Esophagus muscularis mucosa (tissue), 4 donors: Measurements from ENCODE around the gene MICALL1. TPM values are rescaled to one million over a fixed set of nuclear protein-coding genes. Genes with fewer than 3 reads are reported as not detected.
"Not testable (repeated sequence)": the region's sequence is repeated elsewhere in the genome, so short reads cannot be mapped to it uniquely, and the experiment has no call there.

Experiments used
- DNase-seq: peaks from one replicate; pipeline ENCODE4 v3.0.0-alpha.2; 2017; ENCODE audit errors: extremely low spot score
- H3K27ac ChIP-seq, 4 donors: fragments of 200-600 bp; sonication (generic); replicated peaks in 1 of 4; 1 replicate in 3 of 4; 2 replicates in 1 of 4; pipeline ENCODE4 v1.5.1; 2016 to 2019; ENCODE audit warnings: mild to moderate bottlenecking in 1 of 4
- H3K27me3 ChIP-seq, 4 donors: fragments of 200-600 bp; sonication (generic); one replicate each; pipeline versions ENCODE4 v1.5.1 to v1.6.0; 2016 to 2019
- H3K36me3 ChIP-seq, 4 donors: fragments of 200-600 bp; sonication (generic); one replicate each; pipeline ENCODE4 v1.5.1; 2016 to 2019
- H3K4me1 ChIP-seq, 4 donors: fragments of 200-600 bp; sonication (generic); one replicate each; pipeline ENCODE4 v1.5.1; 2016 to 2019
- H3K4me3 ChIP-seq, 4 donors: fragments of 200-600 bp; sonication (generic); 1 replicate in 2 of 4; 2 replicates in 2 of 4; pipeline ENCODE4 v1.5.1; 2016 to 2019; ENCODE audit warnings: mild to moderate bottlenecking in 4 of 4, moderate library complexity in 1 of 4
- H3K9me3 ChIP-seq, 4 donors: fragments of 200-600 bp; sonication (generic); 1 replicate in 3 of 4; 2 replicates in 1 of 4; pipeline ENCODE4 v1.5.1; 2016 to 2019
- CTCF ChIP-seq, 3 experiments: fragments of 200-600 bp in 2 of 3; fragments of 450-650 bp in 1 of 3; sonication (generic) in 2 of 3; IDR thresholded peaks; one replicate each; pipeline ENCODE4 v1.5.1; 2017 to 2019; ENCODE audit warnings: antibody characterized with exemption in 3 of 3, mild to moderate bottlenecking in 2 of 3, moderate library complexity in 1 of 3
- EP300 ChIP-seq: sonication (generic); formaldehyde crosslinking; IDR thresholded peaks from one replicate; pipeline ENCODE4 v1.6.1; 2017; ENCODE audit warnings: antibody characterized with exemption
- POLR2A ChIP-seq: fragments of 450-650 bp; IDR thresholded peaks from one replicate; pipeline ENCODE4 v1.6.1; 2017; ENCODE audit warnings: antibody characterized with exemption, moderate library complexity, mild to moderate bottlenecking, low read depth
- POLR2AphosphoS5 ChIP-seq, 2 donors: sonication (generic); formaldehyde crosslinking; IDR thresholded peaks; one replicate each; pipeline ENCODE4 v1.6.1; 2017; ENCODE audit warnings: antibody characterized with exemption in 2 of 2
- WGBS: methylation state at CpG from one replicate; pipeline ENCODE4 v1.1.5; 2018; 5-methylcytosine and 5-hydroxymethylcytosine counted together
- intact Hi-C: fragments of 100-400 bp; cut with DNase I; formaldehyde crosslinking; loops from one replicate; pipeline ENCODE4 v1.15.1; 2023
- total RNA-seq, 4 donors: library from RNA; depleted of rRNA; stranded (reverse); fragments of >200 nt; gene quantifications; one replicate each; pipeline versions ENCODE4 v1.1.0 to v1.2.1, GENCODE V29; 2016

The MICALL1 gene
- total RNA-seq, 4 donors from 2014 or later, result 51.2 to 136 (median 71.2) TPM

- no peaks in the 10 kb centered on the region for H3K9me3 ChIP-seq
- WGBS, result 0% methylated on average over 2 of the region's 13 CpGs
- no peak overlapping the region for H3K4me3 ChIP-seq
- peaks cover 28 to 55% (median 54%) of the 10 kb centered on the region in 4 donors for H3K4me1 ChIP-seq
- peaks cover 28 to 81% (median 78%) of the 10 kb centered on the region in 4 donors for H3K36me3 ChIP-seq
- H3K27ac ChIP-seq, result peak overlapping the region; percentile 77 to 84 (median 80)
- no peak for DNase-seq
- TF ChIP-seq CTCF (IDR thresholded peaks at IDR 0.05) (peak; percentile 97 to 100 (median 98)), EP300 (no peak), POLR2AphosphoS5 (IDR thresholded peaks at IDR 0.05) (peak; percentile 66 to 80)
- H3K27me3 ChIP-seq, result no peaks in the 10 kb centered on the region
- intact Hi-C loops, result loop anchor here (5.0 kb wide), 1 partner anchor 47 kb away; no protein-coding TSS in a partner anchor
These were observed 27.7 kb downstream of the MICALL1 start for GRCh38 chr22:37933711-37934376.

DNA sequence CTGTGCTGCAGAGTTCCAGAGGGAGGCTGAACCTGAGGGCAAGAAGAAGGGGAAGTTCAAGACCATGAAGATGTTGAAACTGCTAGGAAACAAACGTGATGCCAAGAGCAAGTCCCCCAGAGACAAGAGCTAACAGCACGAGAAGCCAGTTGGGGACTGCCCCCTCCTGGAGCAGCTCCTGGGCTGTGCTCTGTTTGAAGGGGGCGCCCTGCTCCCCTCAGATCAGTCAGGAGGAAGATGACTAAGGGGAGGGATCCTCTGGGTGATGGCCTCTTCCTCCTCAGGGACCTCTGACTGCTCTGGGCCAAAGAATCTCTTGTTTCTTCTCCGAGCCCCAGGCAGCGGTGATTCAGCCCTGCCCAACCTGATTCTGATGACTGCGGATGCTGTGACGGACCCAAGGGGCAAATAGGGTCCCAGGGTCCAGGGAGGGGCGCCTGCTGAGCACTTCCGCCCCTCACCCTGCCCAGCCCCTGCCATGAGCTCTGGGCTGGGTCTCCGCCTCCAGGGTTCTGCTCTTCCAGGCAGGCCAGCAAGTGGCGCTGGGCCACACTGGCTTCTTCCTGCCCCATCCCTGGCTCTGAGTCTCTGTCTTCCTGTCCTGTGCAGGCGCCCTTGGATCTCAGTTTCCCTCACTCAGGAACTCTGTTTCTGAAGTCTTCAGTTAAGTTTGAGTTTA, 34.7 kb downstream of the MICALL1 start:
- DNase-seq, result no peak
- intact Hi-C loops, result no loop called here
- Histone ChIP-seq H3K4me3 (no peak overlapping the region), H3K36me3 (peaks cover 49 to 91% (median 81%) of the 10 kb centered on the region in 4 donors), H3K27me3 (no peaks in the 10 kb centered on the region), H3K4me1 (no peaks in the 10 kb centered on the region), H3K27ac (peak overlapping the region in 1 of 4 donors; percentile 23), H3K9me3 (no peaks in the 10 kb centered on the region)
- TF ChIP-seq EP300, result no peak
- WGBS, result 67% methylated on average over 12 of the region's 12 CpGs

- Histone ChIP-seq H3K4me3 (no peak overlapping the region), H3K27ac (no peak overlapping the region), H3K27me3 (no peaks in the 10 kb centered on the region), H3K4me1 (no peaks in the 10 kb centered on the region), H3K9me3 (no peaks in the 10 kb centered on the region), H3K36me3 (peaks cover 45 to 78% (median 68%) of the 10 kb centered on the region in 4 donors)
- 95% methylated on average over 8 of the region's 8 CpGs for WGBS
- no peak for DNase-seq
- intact Hi-C loops, result no loop called here
- TF ChIP-seq EP300 (no peak), POLR2A (no peak), CTCF (IDR thresholded peaks at IDR 0.05) (no peak), POLR2AphosphoS5 (IDR thresholded peaks at IDR 0.05) (no peak)
These were observed 36.0 kb downstream of the MICALL1 start for GRCh38 chr22:37942133-37942532.

- intact Hi-C loops, result no loop called here
- no peak overlapping the region for H3K27ac ChIP-seq
- TF ChIP-seq CTCF (IDR thresholded peaks at IDR 0.05) (no peak), POLR2A (no peak), EP300 (no peak), POLR2AphosphoS5 (IDR thresholded peaks at IDR 0.05) (no peak)
- no peak overlapping the region for H3K4me3 ChIP-seq
- no peaks in the 10 kb centered on the region for H3K9me3 ChIP-seq
- H3K27me3 ChIP-seq, result no peaks in the 10 kb centered on the region
- peaks cover 38 to 67% (median 57%) of the 10 kb centered on the region in 4 donors for H3K36me3 ChIP-seq
- no peaks in the 10 kb centered on the region for H3K4me1 ChIP-seq
- no peak for DNase-seq
- 87% methylated on average over 12 of the region's 12 CpGs for WGBS
These were observed 37.2 kb downstream of the MICALL1 start for GRCh38 chr22:37943136-37943824.

DNA sequence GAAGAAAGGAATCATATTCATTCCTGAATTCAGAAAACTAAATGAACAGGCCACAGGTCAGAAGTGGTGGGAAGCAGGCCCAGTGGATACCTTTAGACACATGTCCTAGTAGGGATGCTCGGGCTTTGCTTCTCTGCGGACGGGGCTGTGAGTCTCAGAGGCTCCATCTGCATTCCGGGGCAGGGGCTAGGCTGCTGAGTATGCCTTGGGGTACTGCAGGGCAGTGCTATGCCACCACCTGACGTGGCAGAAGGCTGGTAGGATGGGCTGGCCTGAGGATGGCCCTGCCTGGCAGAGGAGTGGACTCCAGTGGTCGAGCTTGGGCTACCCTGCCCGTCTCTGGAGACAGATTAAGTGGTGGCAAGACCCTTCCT, 37.7 kb downstream of the MICALL1 start:
- Histone ChIP-seq H3K9me3 (no peaks in the 10 kb centered on the region), H3K4me1 (no peaks in the 10 kb centered on the region), H3K27me3 (no peaks in the 10 kb centered on the region), H3K4me3 (no peak overlapping the region), H3K36me3 (peaks cover 35 to 63% (median 52%) of the 10 kb centered on the region in 4 donors), H3K27ac (no peak overlapping the region)
- WGBS, result 88% methylated on average over 6 of the region's 7 CpGs
- intact Hi-C loops, result no loop called here
- DNase-seq, result no peak
- TF ChIP-seq EP300, result no peak
- no peak for TF ChIP-seq POLR2AphosphoS5 (IDR thresholded peaks at IDR 0.05)
- TF ChIP-seq POLR2A, result no peak
- no peak for TF ChIP-seq CTCF (IDR thresholded peaks at IDR 0.05)

- DNase-seq, H3K9me3 ChIP-seq, intact Hi-C loops, H3K27me3 ChIP-seq, H3K4me1 ChIP-seq, H3K27ac ChIP-seq, H3K4me3 ChIP-seq: not testable (repeated sequence)
- H3K36me3 ChIP-seq, result peaks cover 31 to 57% (median 46%) of the 10 kb centered on the region in 4 donors
- WGBS, result 94% methylated on average over 11 of the region's 11 CpGs
These were observed 38.3 kb downstream of the MICALL1 start for GRCh38 chr22:37944423-37944822.

- peaks cover 2 to 29% (median 19%) of the 10 kb centered on the region in 4 donors for H3K36me3 ChIP-seq
- H3K4me3 ChIP-seq, H3K27me3 ChIP-seq, H3K4me1 ChIP-seq, H3K27ac ChIP-seq, intact Hi-C loops, H3K9me3 ChIP-seq, DNase-seq: not testable (repeated sequence)
- WGBS, result 95% methylated on average over 12 of the region's 14 CpGs
These were observed 41.2 kb downstream of the MICALL1 start for GRCh38 chr22:37947142-37947795.
